ENCODE results near the gene NPHP4. TPM values are rescaled to one million over a fixed set of nuclear protein-coding genes. Genes with fewer than 3 reads are reported as not detected.

Gene NPHP4
- total and polyA plus RNA-seq, 4 donors, result 1.7 to 5.6 (median 3.5) TPM

GRCh38 chr1:5874416-5875110 lies 117.7 kb downstream of the NPHP4 start:
- H3K9me3 ChIP-seq (ENCODE audit: control insufficient read depth in 4 of 4, low read length in 3 of 4), result peaks cover 0 to 1% (median 0%) of the 10 kb centered on the region in 4 donors

More at GRCh38 chr1:5874416-5875110, 117.7 kb downstream of the NPHP4 start:
- Histone ChIP-seq H3K4me1 (ENCODE audit: control insufficient read depth in 4 of 4, insufficient read depth in 4 of 4, low read length in 3 of 4) (no peaks in the 10 kb centered on the region), H3K27ac (ENCODE audit: low read depth in 1 of 2, low read length in 2 of 2) (no peak overlapping the region), H3K4me3 (ENCODE audit: low read depth in 1 of 3, low read length in 3 of 3) (no peak overlapping the region), H3K36me3 (ENCODE audit: control insufficient read depth in 4 of 4, insufficient read depth in 3 of 4, low read depth in 1 of 4, low read length in 3 of 4) (peaks cover 0 to 1% (median 0%) of the 10 kb centered on the region in 4 donors), H3K27me3 (ENCODE audit: control insufficient read depth in 4 of 4, insufficient read depth in 4 of 4, low read length in 3 of 4) (no peaks in the 10 kb centered on the region), H3K9ac (ENCODE audit: low read depth in 1 of 2, low read length in 2 of 2) (no peak overlapping the region)
- 94% methylated on average over 41 of the region's 41 CpGs for WGBS
- DNase-seq (ENCODE audit: low spot score), result no peak
- TF ChIP-seq, protein P1, sequence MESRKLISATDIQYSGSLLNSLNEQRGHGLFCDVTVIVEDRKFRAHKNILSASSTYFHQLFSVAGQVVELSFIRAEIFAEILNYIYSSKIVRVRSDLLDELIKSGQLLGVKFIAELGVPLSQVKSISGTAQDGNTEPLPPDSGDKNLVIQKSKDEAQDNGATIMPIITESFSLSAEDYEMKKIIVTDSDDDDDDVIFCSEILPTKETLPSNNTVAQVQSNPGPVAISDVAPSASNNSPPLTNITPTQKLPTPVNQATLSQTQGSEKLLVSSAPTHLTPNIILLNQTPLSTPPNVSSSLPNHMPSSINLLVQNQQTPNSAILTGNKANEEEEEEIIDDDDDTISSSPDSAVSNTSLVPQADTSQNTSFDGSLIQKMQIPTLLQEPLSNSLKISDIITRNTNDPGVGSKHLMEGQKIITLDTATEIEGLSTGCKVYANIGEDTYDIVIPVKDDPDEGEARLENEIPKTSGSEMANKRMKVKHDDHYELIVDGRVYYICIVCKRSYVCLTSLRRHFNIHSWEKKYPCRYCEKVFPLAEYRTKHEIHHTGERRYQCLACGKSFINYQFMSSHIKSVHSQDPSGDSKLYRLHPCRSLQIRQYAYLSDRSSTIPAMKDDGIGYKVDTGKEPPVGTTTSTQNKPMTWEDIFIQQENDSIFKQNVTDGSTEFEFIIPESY (IDR thresholded peaks at IDR 0.05), result no peak
- TF ChIP-seq RAD21 (IDR thresholded peaks at IDR 0.05) (no peak), ATF3 (IDR thresholded peaks at IDR 0.05) (no peak), REST (IDR thresholded peaks at IDR 0.05) (no peak), SP1 (IDR thresholded peaks at IDR 0.05) (no peak), FOXA1 (IDR thresholded peaks at IDR 0.05) (no peak), TAF1 (conservative IDR thresholded peaks at IDR 0.05) (no peak), RXRA (IDR thresholded peaks at IDR 0.05) (no peak), HNF4G (IDR thresholded peaks at IDR 0.05) (no peak), FOXA2 (IDR thresholded peaks at IDR 0.05) (no peak), JUND (IDR thresholded peaks at IDR 0.05) (no peak), HNF4A (conservative IDR thresholded peaks at IDR 0.05) (no peak), EGR1 (IDR thresholded peaks at IDR 0.05; ENCODE audit: low read depth in 2 of 2) (no peak), YY1 (IDR thresholded peaks at IDR 0.05) (no peak), NR2F2 (IDR thresholded peaks at IDR 0.05) (no peak), MAX (IDR thresholded peaks at IDR 0.05) (no peak)
- TF ChIP-seq, protein P2, sequence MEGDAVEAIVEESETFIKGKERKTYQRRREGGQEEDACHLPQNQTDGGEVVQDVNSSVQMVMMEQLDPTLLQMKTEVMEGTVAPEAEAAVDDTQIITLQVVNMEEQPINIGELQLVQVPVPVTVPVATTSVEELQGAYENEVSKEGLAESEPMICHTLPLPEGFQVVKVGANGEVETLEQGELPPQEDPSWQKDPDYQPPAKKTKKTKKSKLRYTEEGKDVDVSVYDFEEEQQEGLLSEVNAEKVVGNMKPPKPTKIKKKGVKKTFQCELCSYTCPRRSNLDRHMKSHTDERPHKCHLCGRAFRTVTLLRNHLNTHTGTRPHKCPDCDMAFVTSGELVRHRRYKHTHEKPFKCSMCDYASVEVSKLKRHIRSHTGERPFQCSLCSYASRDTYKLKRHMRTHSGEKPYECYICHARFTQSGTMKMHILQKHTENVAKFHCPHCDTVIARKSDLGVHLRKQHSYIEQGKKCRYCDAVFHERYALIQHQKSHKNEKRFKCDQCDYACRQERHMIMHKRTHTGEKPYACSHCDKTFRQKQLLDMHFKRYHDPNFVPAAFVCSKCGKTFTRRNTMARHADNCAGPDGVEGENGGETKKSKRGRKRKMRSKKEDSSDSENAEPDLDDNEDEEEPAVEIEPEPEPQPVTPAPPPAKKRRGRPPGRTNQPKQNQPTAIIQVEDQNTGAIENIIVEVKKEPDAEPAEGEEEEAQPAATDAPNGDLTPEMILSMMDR (IDR thresholded peaks at IDR 0.05; ENCODE audit: low read depth, low read length, missing input control), result no peak

Measured in liver (tissue), 9 donors.